Measurements from ENCODE around the gene PLEKHS1.

The PLEKHS1 gene

DNA sequence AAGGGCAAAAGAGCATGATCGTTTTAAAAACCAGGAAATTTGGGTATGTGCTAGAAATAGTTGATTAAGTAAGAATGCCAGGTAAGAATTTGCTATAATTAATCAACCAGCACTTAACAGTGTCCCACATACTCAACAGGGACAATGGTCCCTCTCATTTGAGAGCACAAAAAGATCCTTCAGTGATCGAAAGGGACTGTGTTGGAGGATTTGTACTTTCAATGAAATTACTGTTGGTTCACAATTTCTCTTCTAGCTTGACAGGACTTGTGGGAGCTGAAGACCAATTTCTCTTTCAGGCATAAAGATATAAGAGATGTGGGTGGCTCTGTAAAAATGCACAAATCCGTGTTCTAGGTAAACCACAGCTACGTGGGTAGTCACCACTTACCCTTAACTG, 12.5 kb upstream of the PLEKHS1 start:
- POLR2A ChIA-PET, result no interaction called here
- CTCF ChIA-PET, result interaction anchor here (0.7 to 1.9 kb wide), 2 partner anchors 12 to 15 kb away, joined by 3 to 4 read pairs; partner anchors contain the start of gene PLEKHS1
- TF ChIP-seq CTCF (IDR thresholded peaks at IDR 0.05; ENCODE audit: control extremely low read depth, extremely low read depth, low read depth, missing control alignments), result no peak
- DNase-seq (ENCODE audit: extremely low spot score), result no peak

DNA sequence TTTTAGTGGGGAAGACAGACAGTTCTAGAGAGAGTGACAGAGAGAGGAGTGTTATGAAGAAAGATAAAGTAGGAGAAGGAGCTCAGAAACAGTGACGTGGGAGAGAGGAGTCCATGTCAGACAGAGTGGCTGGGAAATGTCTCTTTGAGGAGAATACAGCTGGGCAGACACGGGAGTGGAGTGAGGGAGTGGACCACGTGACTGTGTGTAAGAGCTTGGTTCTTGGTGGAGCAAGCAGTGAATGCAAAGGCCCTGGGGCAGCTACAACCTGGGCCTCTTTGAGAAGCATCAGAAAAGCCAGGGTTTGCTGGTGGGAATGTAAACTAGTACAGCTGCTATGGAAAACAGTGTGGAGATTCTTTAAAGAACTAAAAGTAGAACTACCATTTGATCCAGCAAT, 11.9 kb upstream of the PLEKHS1 start:
- CTCF ChIA-PET, result interaction anchor here (0.7 to 1.9 kb wide), 3 partner anchors 11 to 16 kb away, joined by 3 to 4 read pairs (median 3); partner anchors contain the start of gene PLEKHS1
- no peak for TF ChIP-seq CTCF (IDR thresholded peaks at IDR 0.05; ENCODE audit: control extremely low read depth, extremely low read depth, low read depth, missing control alignments)
- POLR2A ChIA-PET, result no interaction called here
- DNase-seq (ENCODE audit: extremely low spot score), result no peak

DNA sequence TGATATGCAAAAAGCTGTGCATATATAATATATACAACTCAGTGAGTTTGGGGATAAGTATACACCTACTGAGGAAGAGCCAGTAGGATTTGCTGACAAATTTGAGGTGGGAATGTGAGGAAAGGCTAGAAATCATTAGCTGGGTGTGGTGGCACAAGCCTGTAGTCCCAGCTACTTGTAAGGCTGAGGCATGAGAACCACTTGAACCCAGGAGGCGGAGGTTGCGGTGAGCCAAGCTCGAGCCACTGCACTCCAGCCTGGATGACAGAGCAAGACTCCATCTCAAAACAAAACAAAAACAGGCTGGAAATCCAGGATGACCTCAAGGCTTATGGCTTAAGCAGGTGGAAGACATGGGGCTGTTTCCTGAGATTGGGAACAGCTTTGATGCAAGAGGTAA, 10.6 kb upstream of the PLEKHS1 start:
- CTCF ChIA-PET, result interaction anchor here (1.9 kb wide), 1 partner anchor 13 kb away, joined by 4 read pairs; no protein-coding TSS in a partner anchor
- DNase-seq (ENCODE audit: extremely low spot score), result no peak
- TF ChIP-seq CTCF (IDR thresholded peaks at IDR 0.05; ENCODE audit: control extremely low read depth, extremely low read depth, low read depth, missing control alignments), result no peak
- POLR2A ChIA-PET, result no interaction called here

DNA sequence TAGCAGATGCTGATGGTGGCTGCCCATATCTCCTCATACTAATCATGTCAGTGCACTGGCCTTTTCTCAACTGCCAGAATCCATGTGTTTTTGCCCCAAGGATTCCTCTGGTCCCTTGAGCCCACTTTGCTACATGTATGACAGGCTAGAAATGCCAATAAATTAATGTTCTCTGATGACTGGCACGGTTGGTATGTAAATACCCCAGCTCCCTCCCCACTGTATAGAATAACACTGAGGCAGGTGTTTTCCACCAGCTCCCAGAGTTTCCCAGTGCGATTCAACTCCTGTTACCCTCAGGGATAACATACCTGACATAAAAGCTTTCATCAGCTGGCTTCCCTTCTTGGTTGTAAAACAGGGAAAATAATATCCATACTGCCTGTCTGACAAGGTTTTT, 9.0 kb upstream of the PLEKHS1 start:
- POLR2A ChIA-PET, result no interaction called here
- no peak for DNase-seq (ENCODE audit: extremely low spot score)
- CTCF ChIA-PET, result interaction anchor here (0.8 to 1.2 kb wide), 2 partner anchors 9 to 23 kb away, joined by 3 read pairs; partner anchors contain the start of gene PLEKHS1
- TF ChIP-seq CTCF (IDR thresholded peaks at IDR 0.05; ENCODE audit: control extremely low read depth, extremely low read depth, low read depth, missing control alignments), result no peak

GRCh38 chr10:113743594-113743993, 7.9 kb upstream of the PLEKHS1 start:
- CTCF ChIA-PET, result interaction anchor here (1.2 kb wide), 1 partner anchor 22 kb away, joined by 3 read pairs; no protein-coding TSS in a partner anchor
- no peak for DNase-seq (ENCODE audit: extremely low spot score)
- POLR2A ChIA-PET, result no interaction called here
- no peak for TF ChIP-seq CTCF (IDR thresholded peaks at IDR 0.05; ENCODE audit: control extremely low read depth, extremely low read depth, low read depth, missing control alignments)

DNA sequence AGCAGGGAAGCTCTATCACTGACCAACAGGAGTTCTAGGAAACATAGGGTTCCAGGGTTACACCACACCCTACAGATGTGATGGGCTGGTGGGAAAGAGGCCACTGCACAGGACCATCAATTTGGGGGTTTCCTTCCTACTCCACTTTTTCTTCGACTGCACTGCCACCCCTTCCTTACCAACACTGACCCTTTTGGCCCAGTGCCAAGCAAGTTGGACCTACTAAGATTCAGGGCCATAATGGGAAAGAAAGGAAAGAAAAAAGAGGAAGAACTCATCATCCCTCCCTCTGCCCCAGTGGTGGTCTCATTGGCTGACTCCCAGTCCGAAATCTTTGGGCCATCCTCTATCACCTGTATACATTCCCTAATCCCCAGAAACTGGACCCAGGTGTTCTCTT, 6.1 kb upstream of the PLEKHS1 start:
- no peak for TF ChIP-seq CTCF (IDR thresholded peaks at IDR 0.05; ENCODE audit: control extremely low read depth, extremely low read depth, low read depth, missing control alignments)
- DNase-seq (ENCODE audit: extremely low spot score), result no peak
- ChIA-PET CTCF (no interaction called here), POLR2A (no interaction called here)

Measured in GM10248 (cell line).